NCI-H526 treated with DMSO at 0.1 percent for 48 hours (cell line): ENCODE results near the gene FTO.
A peak's percentile ranks its signal among the peaks of the same experiment; 100 is the strongest.

Experiments used
- DNase-seq: peaks from one replicate; lab custom pipeline; 2025; lab: John Stamatoyannopoulos, UW

FTO gene

GRCh38 chr16:53784291-53784690, 80.3 kb downstream of the FTO start:
- DNase-seq = no peak

- DNase-seq = no peak
Observed at GRCh38 chr16:53785044-53785443, 81.1 kb downstream of the FTO start.

- DNase-seq = no peak
Observed at GRCh38 chr16:53785916-53786315, 82.0 kb downstream of the FTO start.

GRCh38 chr16:53787423-53787822, 83.5 kb downstream of the FTO start:
- no peak for DNase-seq

- DNase-seq = no peak
Observed at GRCh38 chr16:53789137-53789536, 85.2 kb downstream of the FTO start.

GRCh38 chr16:53792161-53792951, 88.4 kb downstream of the FTO start:
- DNase-seq = no peak

GRCh38 chr16:53803451-53803850, 99.5 kb downstream of the FTO start:
- no peak for DNase-seq

- DNase-seq = peak; percentile 87
Observed at GRCh38 chr16:53803998-53804397, 100.0 kb downstream of the FTO start.

- no peak for DNase-seq
Observed at GRCh38 chr16:53804467-53804866, 100.5 kb downstream of the FTO start.

- no peak for DNase-seq
Observed at GRCh38 chr16:53805113-53805512, 101.2 kb downstream of the FTO start.

- peak; percentile 10 for DNase-seq
Observed at GRCh38 chr16:53805752-53806151, 101.8 kb downstream of the FTO start.

- DNase-seq = peak; percentile 44
Observed at GRCh38 chr16:53809088-53809932, 105.4 kb downstream of the FTO start.

GRCh38 chr16:53812914-53813313, 109.0 kb downstream of the FTO start:
- DNase-seq = no peak

- no peak for DNase-seq
Observed at GRCh38 chr16:53814801-53815200, 110.8 kb downstream of the FTO start.

- DNase-seq = no peak
Observed at GRCh38 chr16:53816211-53816836, 112.4 kb downstream of the FTO start.

- DNase-seq = no peak
Observed at GRCh38 chr16:53817117-53817755, 113.3 kb downstream of the FTO start.

GRCh38 chr16:53817812-53818550, 114.0 kb downstream of the FTO start:
- no peak for DNase-seq

- no peak for DNase-seq
Observed at GRCh38 chr16:53821487-53821886, 117.5 kb downstream of the FTO start.

GRCh38 chr16:53821957-53822625, 118.1 kb downstream of the FTO start:
- no peak for DNase-seq

- DNase-seq = no peak
Observed at GRCh38 chr16:53822936-53823529, 119.1 kb downstream of the FTO start.

- DNase-seq = no peak
Observed at GRCh38 chr16:53826658-53827057, 122.7 kb downstream of the FTO start.
